HepG2 (cell line): ENCODE results near the gene DYNC1I2.

Source experiments
- CEBPB ChIP-seq: IDR thresholded peaks from 2 replicates; pipeline ENCODE4 v1.6.1; 2011; ENCODE audit warnings: low read depth, low read length, improper control_type of control experiment, borderline replicate concordance
- DRAP1 ChIP-seq: IDR thresholded peaks from 2 replicates; pipeline ENCODE4 v1.6.1; 2016; ENCODE audit warnings: missing genetic modification reagents, missing compliant biosample characterization
- EZH2 ChIP-seq: conservative IDR thresholded peaks from 2 replicates; pipeline ENCODE4 v1.6.1; 2012; ENCODE audit warnings: mild to moderate bottlenecking, low read depth, low read length, moderate library complexity
- FOXK1 ChIP-seq: sonication (generic); formaldehyde crosslinking; IDR thresholded peaks from 2 replicates; pipeline ENCODE4 v1.4.0; 2020; ENCODE audit warnings: low read depth, missing genetic modification reagents, borderline replicate concordance
- JUNB ChIP-seq: sonication (generic); formaldehyde crosslinking; IDR thresholded peaks from 2 replicates; pipeline ENCODE4 v1.8.0; 2022; ENCODE audit warnings: missing genetic modification reagents, mild to moderate bottlenecking, borderline replicate concordance
- SUZ12 ChIP-seq: fragments of 150-350 bp; IDR thresholded peaks from 2 replicates; pipeline ENCODE4 v1.6.1; 2014; ENCODE audit warnings: low read depth, low read length
- TCF7 ChIP-seq: sonication (generic); IDR thresholded peaks from 2 replicates; pipeline ENCODE4 v1.6.1; 2016; ENCODE audit warnings: antibody characterized with exemption, low read depth
- ZNF790 ChIP-seq: sonication (generic); formaldehyde crosslinking; IDR thresholded peaks from 2 replicates; pipeline ENCODE4 v1.8.0; 2022; ENCODE audit warnings: missing genetic modification reagents, mild to moderate bottlenecking, borderline replicate concordance
- ZZZ3 ChIP-seq: sonication (generic); formaldehyde crosslinking; IDR thresholded peaks from 2 replicates; pipeline ENCODE4 v1.4.0; 2020; ENCODE audit warnings: missing genetic modification reagents, mild to moderate bottlenecking, borderline replicate concordance
- TF ChIP-seq, protein P1 (sequence below): sonication (generic); formaldehyde crosslinking; IDR thresholded peaks from 2 replicates; pipeline ENCODE4 v1.5.0; 2020; ENCODE audit warnings: mild to moderate bottlenecking, missing genetic modification reagents, moderate library complexity
- TF ChIP-seq, protein P2 (sequence below): sonication (generic); formaldehyde crosslinking; IDR thresholded peaks from 2 replicates; pipeline ENCODE4 v1.5.0; 2020; ENCODE audit warnings: mild to moderate bottlenecking, missing genetic modification reagents

- TF ChIP-seq SUZ12 = no peak
- TF ChIP-seq, protein P1, sequence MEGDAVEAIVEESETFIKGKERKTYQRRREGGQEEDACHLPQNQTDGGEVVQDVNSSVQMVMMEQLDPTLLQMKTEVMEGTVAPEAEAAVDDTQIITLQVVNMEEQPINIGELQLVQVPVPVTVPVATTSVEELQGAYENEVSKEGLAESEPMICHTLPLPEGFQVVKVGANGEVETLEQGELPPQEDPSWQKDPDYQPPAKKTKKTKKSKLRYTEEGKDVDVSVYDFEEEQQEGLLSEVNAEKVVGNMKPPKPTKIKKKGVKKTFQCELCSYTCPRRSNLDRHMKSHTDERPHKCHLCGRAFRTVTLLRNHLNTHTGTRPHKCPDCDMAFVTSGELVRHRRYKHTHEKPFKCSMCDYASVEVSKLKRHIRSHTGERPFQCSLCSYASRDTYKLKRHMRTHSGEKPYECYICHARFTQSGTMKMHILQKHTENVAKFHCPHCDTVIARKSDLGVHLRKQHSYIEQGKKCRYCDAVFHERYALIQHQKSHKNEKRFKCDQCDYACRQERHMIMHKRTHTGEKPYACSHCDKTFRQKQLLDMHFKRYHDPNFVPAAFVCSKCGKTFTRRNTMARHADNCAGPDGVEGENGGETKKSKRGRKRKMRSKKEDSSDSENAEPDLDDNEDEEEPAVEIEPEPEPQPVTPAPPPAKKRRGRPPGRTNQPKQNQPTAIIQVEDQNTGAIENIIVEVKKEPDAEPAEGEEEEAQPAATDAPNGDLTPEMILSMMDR (CRISPR knock-in tag) = no peak
- TF ChIP-seq, protein P2, sequence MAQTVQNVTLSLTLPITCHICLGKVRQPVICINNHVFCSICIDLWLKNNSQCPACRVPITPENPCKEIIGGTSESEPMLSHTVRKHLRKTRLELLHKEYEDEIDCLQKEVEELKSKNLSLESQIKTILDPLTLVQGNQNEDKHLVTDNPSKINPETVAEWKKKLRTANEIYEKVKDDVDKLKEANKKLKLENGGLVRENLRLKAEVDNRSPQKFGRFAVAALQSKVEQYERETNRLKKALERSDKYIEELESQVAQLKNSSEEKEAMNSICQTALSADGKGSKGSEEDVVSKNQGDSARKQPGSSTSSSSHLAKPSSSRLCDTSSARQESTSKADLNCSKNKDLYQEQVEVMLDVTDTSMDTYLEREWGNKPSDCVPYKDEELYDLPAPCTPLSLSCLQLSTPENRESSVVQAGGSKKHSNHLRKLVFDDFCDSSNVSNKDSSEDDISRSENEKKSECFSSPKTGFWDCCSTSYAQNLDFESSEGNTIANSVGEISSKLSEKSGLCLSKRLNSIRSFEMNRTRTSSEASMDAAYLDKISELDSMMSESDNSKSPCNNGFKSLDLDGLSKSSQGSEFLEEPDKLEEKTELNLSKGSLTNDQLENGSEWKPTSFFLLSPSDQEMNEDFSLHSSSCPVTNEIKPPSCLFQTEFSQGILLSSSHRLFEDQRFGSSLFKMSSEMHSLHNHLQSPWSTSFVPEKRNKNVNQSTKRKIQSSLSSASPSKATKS (CRISPR knock-in tag) = no peak
- no peak for TF ChIP-seq FOXK1 (CRISPR knock-in tag)
- no peak for TF ChIP-seq ZNF790 (CRISPR knock-in tag)
- TF ChIP-seq JUNB (CRISPR knock-in tag) = no peak
- no peak for TF ChIP-seq CEBPB
- TF ChIP-seq ZZZ3 (CRISPR knock-in tag) = no peak
- TF ChIP-seq TCF7 = no peak
- TF ChIP-seq EZH2 = no peak
- no peak for TF ChIP-seq DRAP1 (CRISPR knock-in tag)
These were observed 20.2 kb upstream of the DYNC1I2 start for GRCh38 chr2:171667041-171667440.
